Ammon's horn (tissue), 1 donor: Measurements from ENCODE around the gene CDH13.
A peak's percentile ranks its signal among the peaks of the same experiment; 100 is the strongest.

Source experiments
- DNase-seq: peaks from one replicate; pipeline ENCODE4 v3.0.0-alpha.2; 2016; ENCODE audit warnings: low spot score

The CDH13 gene

DNA sequence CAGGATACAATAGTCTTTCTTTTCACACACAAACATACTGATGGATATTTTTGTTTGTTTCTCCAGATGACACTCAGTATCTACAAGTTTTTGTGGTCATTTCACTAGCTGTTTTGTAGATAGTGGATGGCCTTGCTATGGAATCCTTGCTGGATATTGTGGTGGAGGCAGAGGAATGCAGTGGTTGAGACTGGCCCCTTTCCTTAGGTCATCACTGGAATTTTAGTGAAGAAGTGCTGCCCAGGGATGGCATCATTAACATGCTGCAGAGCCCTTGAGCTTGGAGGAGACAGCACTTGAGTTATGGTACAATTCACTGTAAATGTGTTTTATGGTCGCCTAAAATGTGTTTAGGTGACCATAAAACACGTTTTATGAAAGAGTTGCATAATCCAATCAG is 725.1 kb downstream of the CDH13 start:
- DNase-seq = no peak

DNA sequence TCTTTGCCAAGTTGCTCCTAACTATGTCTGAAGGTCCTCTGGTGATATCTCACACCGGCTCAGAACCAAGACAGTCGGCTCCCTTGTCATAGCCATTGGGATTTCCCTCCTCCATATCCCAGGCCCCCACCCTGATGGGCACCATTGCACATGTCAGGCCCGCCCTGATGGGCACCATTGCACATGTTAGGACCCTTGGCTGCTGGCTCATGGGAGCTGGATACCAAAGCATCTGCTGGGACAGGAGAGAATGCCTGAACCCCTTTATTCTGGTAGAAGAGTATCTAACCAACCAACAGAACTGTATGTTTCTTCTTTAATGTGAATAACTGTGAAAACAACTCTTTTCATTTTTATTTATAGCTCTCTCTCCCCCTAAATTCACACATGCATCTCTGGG is 726.5 kb downstream of the CDH13 start:
- no peak for DNase-seq

- DNase-seq = no peak
Observed at GRCh38 chr16:83354015-83354414, 727.2 kb downstream of the CDH13 start.

- DNase-seq = no peak
Observed at GRCh38 chr16:83355570-83356218, 728.9 kb downstream of the CDH13 start.

GRCh38 chr16:83356266-83356665 is 729.5 kb downstream of the CDH13 start:
- peak; percentile 80 for DNase-seq

GRCh38 chr16:83356986-83357385 is 730.2 kb downstream of the CDH13 start:
- DNase-seq = no peak

- DNase-seq = peak; percentile 54
Observed at GRCh38 chr16:83363521-83363920, 736.8 kb downstream of the CDH13 start.

GRCh38 chr16:83365166-83365565 is 738.4 kb downstream of the CDH13 start:
- no peak for DNase-seq

GRCh38 chr16:83366228-83366627 is 739.5 kb downstream of the CDH13 start:
- DNase-seq = no peak

DNA sequence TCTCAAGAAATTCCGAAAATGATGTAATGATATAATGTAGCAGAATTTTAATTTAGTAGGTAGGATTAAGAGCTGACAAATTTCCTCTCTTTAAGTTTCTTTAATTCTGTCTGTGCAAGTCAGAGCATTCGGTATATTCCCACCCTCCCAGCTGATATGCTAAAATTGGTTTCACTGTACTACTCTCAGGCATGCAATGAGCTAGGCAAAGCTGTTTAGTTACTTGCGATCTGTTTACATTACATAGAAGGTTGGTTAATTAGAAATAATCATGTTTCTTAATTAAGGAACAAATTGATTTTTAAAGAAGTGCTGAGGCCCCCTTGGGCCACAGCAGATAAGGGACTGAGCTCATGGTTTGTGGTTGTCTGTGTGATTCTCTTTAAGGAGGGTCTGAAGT is 748.2 kb downstream of the CDH13 start:
- no peak for DNase-seq

DNA sequence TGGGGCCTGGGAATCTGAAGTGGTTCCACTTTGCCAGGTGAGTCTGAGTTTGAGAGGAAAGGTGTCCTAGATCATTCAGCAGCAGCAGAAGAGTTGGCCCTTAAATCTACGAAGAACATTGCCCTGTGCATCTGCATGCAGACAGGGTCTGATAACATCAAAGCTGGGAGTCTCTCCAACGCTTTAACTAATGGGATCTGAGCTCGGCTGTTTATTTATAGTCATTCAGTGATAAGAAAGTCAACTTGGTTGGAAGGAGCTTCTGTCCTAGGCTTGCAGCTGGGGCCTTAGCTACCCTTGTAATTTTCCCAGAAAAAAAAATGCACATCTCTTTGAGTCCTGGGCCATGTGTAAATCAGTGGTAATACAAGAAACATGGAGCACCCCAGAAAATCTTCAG is 763.0 kb downstream of the CDH13 start:
- no peak for DNase-seq

DNA sequence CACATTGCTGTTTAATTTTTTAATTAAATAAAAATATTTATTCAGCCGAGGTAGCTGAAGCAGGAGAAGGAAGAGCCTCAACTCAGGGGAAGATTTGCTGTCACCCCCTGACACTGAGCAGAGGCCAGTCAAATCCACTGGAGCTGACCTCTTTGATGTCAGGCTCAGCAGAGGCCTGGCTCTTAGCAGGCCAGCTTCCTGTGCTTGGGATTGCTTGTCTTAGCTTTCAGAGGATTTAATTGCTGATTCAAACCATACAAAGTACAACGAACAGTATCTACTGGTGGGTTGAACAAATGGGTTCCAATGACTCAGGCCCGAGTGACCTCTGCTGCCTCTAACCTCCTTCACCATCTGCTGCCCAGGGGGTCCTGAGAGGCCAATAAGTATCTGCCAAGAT is 764.0 kb downstream of the CDH13 start:
- DNase-seq = no peak

DNA sequence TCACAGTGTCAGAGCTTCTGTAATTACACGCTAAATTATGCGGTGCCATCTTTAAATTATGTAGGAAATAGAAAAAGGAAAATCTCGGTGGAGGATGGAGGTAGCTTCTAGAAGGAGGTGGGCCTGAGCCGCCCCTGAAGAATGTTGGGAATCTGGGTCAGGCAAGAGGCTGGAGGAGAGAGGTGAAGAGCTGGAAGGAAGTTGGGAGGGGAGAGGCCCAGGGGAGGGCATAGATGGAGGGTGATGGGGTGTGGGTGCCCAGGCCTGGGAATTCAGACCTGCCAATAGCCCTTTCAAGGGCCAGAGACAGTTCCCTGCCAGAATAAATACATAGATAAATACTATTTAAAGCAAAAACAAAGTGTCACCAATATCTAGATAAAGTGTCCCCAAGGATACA is 766.0 kb downstream of the CDH13 start:
- DNase-seq = no peak

DNA sequence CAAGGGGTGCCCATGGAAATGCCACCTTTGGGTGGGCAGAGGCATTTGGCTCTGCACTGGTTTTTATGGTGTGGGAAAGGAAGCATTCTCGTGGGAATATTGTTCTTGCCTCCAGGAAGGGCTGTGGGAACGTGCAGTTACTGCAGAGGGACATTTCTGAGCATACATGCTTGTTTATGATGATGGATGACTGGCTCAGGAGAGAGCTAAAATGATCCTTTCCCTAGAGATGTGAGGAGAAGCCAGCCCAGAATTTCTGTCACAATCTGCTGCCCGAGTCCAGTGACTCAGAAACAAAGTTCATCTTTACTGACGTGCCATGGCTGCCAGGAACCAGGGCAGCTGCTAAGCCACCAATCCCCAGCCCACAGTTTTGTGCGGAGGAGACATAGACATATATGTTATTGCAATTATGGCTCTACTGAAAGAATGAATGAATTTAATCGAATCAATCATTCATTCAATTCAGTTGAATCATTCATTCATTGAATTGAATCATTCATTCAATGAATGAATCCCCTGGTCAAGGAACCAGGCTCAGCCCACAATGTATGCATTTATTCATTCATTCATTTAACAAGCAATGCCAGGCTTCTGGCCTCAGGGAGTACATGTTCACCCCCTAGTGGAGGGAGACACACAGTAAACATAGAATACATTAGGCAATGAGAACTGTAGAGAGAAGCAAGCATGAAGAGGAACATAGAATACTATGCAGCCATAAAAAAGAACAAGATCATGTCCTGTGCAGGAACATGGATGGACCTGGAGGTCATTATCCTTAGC is 766.6 kb downstream of the CDH13 start:
- no peak for DNase-seq

DNA sequence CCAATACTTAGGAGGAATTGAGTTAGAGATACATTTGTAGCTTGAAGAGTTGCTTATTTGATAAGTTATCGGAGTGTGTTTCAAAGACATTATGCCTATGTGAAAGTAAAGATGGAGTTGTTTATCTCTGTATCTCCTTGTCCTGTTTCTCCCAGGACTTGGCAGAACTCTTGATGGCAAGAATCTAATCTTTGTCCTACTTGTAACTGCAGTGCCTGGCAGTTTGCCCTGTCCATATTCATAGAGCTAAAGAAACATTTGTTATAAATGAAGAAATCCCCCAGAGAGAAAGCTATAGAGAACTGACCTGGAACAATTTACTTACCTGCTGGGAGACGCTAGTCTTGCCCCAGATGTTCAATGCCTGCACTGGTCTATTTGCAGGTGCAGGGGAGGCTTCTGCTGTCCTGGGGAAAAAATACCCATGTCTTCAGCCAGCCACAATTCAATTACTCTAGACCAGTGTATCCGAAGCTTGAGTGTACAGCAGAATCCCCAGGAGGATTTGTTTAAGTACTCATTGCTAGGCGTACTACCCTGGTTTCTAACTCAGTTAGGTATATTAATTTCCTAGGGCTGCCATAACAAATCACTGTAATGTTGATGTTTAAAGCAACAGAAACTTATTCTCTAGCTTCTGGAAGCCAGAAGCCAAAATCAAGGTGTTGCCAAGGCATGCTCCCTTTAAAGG is 771.0 kb downstream of the CDH13 start:
- no peak for DNase-seq

DNA sequence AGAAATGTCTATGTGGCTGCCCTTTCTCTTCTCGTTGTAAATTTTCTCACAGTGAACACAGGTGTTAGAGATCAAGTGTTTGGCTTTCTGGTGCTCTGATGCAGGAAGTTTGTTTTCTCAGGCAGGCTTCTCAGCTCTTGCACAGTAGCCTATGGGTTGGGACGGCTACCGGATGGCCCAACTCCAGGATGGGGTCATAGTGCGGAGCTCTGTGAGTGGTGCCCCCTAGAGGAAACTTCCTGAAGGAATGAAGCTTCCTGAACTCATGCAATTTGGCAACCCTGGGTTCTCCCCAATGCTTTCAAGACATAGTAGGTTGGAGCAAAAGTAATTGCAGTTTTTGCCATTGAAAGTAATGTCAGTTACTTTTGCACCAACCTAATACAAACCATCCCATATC is 773.5 kb downstream of the CDH13 start:
- no peak for DNase-seq

DNA sequence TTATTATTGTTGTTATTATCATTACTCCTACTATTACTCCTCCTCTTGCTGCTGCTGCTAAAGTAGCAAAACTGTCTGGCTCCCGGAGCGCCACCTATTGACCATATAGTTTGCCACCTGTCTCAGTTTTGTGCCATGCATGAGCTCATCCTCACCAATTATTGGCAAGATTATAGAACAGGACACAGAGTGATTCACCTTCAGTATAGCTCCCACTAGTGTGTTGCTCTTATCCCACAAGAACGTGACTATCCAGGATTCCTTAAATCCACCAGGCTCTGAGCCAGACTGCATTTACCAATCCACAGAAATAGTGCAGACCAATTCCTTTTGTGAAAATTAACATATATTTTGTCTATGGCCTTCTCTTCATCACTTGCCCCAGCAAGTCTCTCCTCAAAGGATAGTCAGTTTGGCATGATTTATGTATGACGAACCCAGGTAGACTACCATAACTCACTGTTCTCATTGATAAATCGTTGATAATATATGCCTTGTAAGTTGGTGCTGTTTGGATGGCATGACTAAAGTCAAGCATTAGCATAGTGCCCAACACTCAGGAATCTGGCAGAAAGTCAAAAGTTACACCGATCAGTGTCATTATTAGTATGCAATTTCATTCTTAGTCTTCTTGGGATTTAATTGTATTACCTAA is 775.5 kb downstream of the CDH13 start:
- no peak for DNase-seq

DNA sequence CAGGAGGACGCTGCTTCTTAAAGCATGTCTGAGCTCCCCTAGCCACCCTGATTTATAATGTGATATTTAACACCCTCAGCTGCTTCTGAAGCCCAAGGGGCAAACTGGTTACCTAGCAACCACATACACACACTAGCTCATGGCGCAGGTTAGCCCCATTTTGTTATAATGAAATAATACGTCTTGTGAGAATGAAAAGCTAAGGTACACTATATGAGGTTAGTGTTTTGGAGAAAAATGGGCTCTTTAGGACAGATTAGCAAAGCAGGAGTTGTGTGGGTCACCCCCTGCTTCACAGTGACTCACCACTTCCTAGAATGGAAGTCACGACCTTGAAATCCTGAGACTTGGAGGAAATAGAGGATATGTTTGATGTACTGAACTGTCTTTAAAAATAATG is 776.2 kb downstream of the CDH13 start:
- DNase-seq = no peak

GRCh38 chr16:83403761-83404160 is 777.0 kb downstream of the CDH13 start:
- no peak for DNase-seq

DNA sequence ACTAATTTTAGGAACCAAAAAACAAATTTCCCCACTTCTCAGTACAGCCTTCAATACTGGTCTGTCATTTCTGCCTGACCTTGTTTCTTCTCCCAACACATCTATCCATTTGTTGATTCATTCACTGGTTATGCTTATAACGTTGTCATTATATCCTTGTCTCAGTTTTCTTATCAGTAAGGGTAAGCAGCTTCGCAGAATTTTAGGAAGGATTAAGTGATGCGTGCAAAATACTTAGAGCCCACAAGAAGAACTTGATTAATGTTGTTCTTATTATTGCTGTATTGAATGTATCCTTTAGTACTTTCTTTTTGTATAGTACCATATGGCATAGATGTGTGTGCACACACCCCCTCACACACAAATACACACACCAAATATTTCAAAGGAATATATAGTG is 777.5 kb downstream of the CDH13 start:
- no peak for DNase-seq

- no peak for DNase-seq
Observed at GRCh38 chr16:83407928-83408327, 781.2 kb downstream of the CDH13 start.

DNA sequence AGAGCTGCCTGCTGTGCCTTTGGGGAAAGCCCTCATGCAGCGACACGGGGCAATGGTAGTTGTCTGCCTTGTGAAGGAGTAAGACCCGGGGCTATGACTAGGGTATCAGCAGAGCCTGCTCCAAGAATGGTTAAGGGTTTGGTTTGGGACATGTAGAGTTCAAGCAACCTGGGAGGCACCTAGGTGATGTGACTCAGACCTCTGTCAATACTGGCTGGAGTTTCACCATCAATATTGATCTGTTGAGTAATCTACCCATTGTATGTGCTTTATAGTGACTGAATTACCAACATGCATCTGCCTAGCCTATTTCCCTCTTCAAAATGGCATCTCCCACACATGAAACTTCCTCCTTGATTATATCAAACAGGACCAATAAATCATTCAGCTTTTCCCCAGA is 782.6 kb downstream of the CDH13 start:
- no peak for DNase-seq

- no peak for DNase-seq
Observed at GRCh38 chr16:83418565-83418964, 791.8 kb downstream of the CDH13 start.
